ENCODE data around the gene ECT2L.

The ECT2L gene

GRCh38 chr6:138953451-138953850 is 157.6 kb downstream of the ECT2L start:
- Histone ChIP-seq H3K27me3 (ENCODE audit: insufficient read depth, poor library complexity, severe bottlenecking) (no peaks in the 10 kb centered on the region), H3K27ac (replicated peaks) (no peak overlapping the region), H3K4me3 (replicated peaks; ENCODE audit: insufficient read depth, low read length) (no peak overlapping the region)
- TF ChIP-seq CTCF (IDR thresholded peaks at IDR 0.05; ENCODE audit: insufficient read depth, low read length) (no peak), SPI1 (IDR thresholded peaks at IDR 0.05; ENCODE audit: borderline replicate concordance, low read depth) (peak; percentile 40; the same call in 1 of the 2 replicates), REST (IDR thresholded peaks at IDR 0.05; ENCODE audit: insufficient replicate concordance, low read depth) (no peak)
- DNase-seq (ENCODE audit: low read depth in 1 of 2, low spot score in 1 of 2), result no peak

All from HL-60 (cell line).